SK-N-SH (cell line): ENCODE results near the gene RBMX2. TPM values are rescaled to one million over a fixed set of nuclear protein-coding genes. Genes with fewer than 3 reads are reported as not detected.
"Not testable (repeated sequence)": the region's sequence is repeated elsewhere in the genome, so short reads cannot be mapped to it uniquely, and the experiment has no call there.

ENCODE experiments used
- CTCF ChIA-PET: fragments of 300-600, 350-600 bp; formaldehyde crosslinking; extraction: SDS; loops from one replicate; lab custom pipeline; 2021; lab: Yijun Ruan, JAX
- POLR2A ChIA-PET: fragments of 350-600 bp; sonication (Branson Sonifier 250); formaldehyde crosslinking; extraction: SDS; loops from one replicate; lab custom pipeline; 2020; ENCODE audit warnings: antibody characterized with exemption, inconsistent platforms; lab: Yijun Ruan, JAX
- DNase-seq: peaks from one replicate; pipeline ENCODE4 v3.0.0; 2012
- H2AFZ ChIP-seq: fragments of 200-600 bp; sonication (generic); 2 replicates; pipeline ENCODE4 v1.8.1; 2016; ENCODE audit warnings: antibody characterized with exemption, mild to moderate bottlenecking, low read depth
- H3F3A ChIP-seq: fragments of 200-600 bp; sonication (generic); replicated peaks from 2 replicates; pipeline ENCODE3; 2016; ENCODE audit warnings: antibody characterized with exemption, mild to moderate bottlenecking; ENCODE audit not compliant: insufficient read depth
- H3K27ac ChIP-seq, 2 experiments: fragments of 200-500 bp in 1 of 2; fragments of 200-600 bp in 1 of 2; sonication (Bioruptor generic) in 1 of 2; sonication (generic), shearing (Covaris generic) in 1 of 2; 2 replicates each; pipeline versions ENCODE4 v1.5.1 to v1.6.1; 2014 to 2016; ENCODE audit warnings: low read depth in 2 of 2, inconsistent platforms in 1 of 2, low read length in 1 of 2, mild to moderate bottlenecking in 1 of 2, mixed read lengths in 1 of 2
- H3K27me3 ChIP-seq: fragments of 200-600 bp; sonication (generic), shearing (Covaris generic); 2 replicates; pipeline ENCODE4 v1.6.1; 2016; ENCODE audit warnings: mixed run types; ENCODE audit not compliant: insufficient read depth
- H3K36me3 ChIP-seq, 2 experiments: fragments of 200-500 bp in 1 of 2; fragments of 200-600 bp in 1 of 2; sonication (Bioruptor generic) in 1 of 2; sonication (generic) in 1 of 2; replicated peaks in 1 of 2; 2 replicates each; pipeline versions ENCODE3 to v1.5.1; 2014 to 2016; ENCODE audit warnings: low read length in 1 of 2, mild to moderate bottlenecking in 1 of 2; ENCODE audit not compliant: insufficient read depth in 2 of 2, control insufficient read depth in 1 of 2
- H3K4me1 ChIP-seq, 2 experiments: fragments of 200-500 bp in 1 of 2; fragments of 200-600 bp in 1 of 2; sonication (Bioruptor generic) in 1 of 2; sonication (generic), shearing (Covaris generic) in 1 of 2; 2 replicates each; pipeline versions ENCODE4 v1.5.1 to v1.6.1; 2014 to 2016; ENCODE audit warnings: low read depth in 1 of 2, low read length in 1 of 2, mixed run types in 1 of 2; ENCODE audit not compliant: insufficient read depth in 2 of 2, control insufficient read depth in 1 of 2
- H3K4me2 ChIP-seq: fragments of 200-600 bp; sonication (generic), shearing (Covaris generic); 2 replicates; pipeline ENCODE4 v1.6.1; 2017; ENCODE audit warnings: mixed run types
- H3K4me3 ChIP-seq, 2 experiments: fragments of 200-500 bp in 1 of 2; fragments of 200-600 bp in 1 of 2; sonication (Bioruptor generic) in 1 of 2; sonication (generic), shearing (Covaris generic) in 1 of 2; 2 replicates each; pipeline versions ENCODE4 v1.5.1 to v1.8.1; 2014 to 2016; ENCODE audit warnings: low read depth in 2 of 2, inconsistent platforms in 1 of 2, low read length in 1 of 2, mild to moderate bottlenecking in 1 of 2, mixed read lengths in 1 of 2, moderate library complexity in 1 of 2
- H3K79me2 ChIP-seq: fragments of 200-600 bp; sonication (generic); 2 replicates; pipeline ENCODE4 v1.8.1; 2017; ENCODE audit warnings: mild to moderate bottlenecking; ENCODE audit not compliant: insufficient read depth
- H3K9ac ChIP-seq: fragments of 200-600 bp; sonication (generic); 2 replicates; pipeline ENCODE4 v1.6.1; 2017; ENCODE audit warnings: mixed run types
- H3K9me2 ChIP-seq: fragments of 200-600 bp; sonication (generic); 2 replicates; pipeline ENCODE4 v1.6.1; 2017; ENCODE audit warnings: mixed run types
- H3K9me3 ChIP-seq: fragments of 200-600 bp; sonication (generic); 2 replicates; pipeline ENCODE4 v1.6.1; 2017; ENCODE audit warnings: mixed run types, mild to moderate bottlenecking, moderate library complexity
- H4K20me1 ChIP-seq: fragments of 200-600 bp; sonication (generic); 2 replicates; pipeline ENCODE4 v1.6.1; 2017; ENCODE audit warnings: mild to moderate bottlenecking, mixed run types; ENCODE audit not compliant: insufficient read depth
- CTCF ChIP-seq: fragments of 200-600 bp; sonication (generic); IDR thresholded peaks from 2 replicates; pipeline ENCODE4 v1.6.1; 2017; ENCODE audit warnings: antibody characterized with exemption, mild to moderate bottlenecking, moderate library complexity
- EP300 ChIP-seq, 2 experiments: IDR thresholded peaks; 2 replicates each; pipeline versions ENCODE4 v1.4.0 to v1.6.1; 2012; ENCODE audit warnings: borderline replicate concordance in 1 of 2, low read depth in 1 of 2, low read length in 1 of 2
- EZH2phosphoT487 ChIP-seq: fragments of 200-600 bp; sonication (generic); IDR thresholded peaks from 2 replicates; pipeline ENCODE4 v1.6.1; 2017; ENCODE audit warnings: low read depth, mixed run types, mild to moderate bottlenecking, antibody characterized with exemption, moderate library complexity, borderline replicate concordance
- FOSL2 ChIP-seq: IDR thresholded peaks from 2 replicates; pipeline ENCODE4 v1.4.0; 2012; ENCODE audit warnings: low read depth, mild to moderate bottlenecking, moderate library complexity, borderline replicate concordance
- FOXJ3 ChIP-seq: sonication (generic); formaldehyde crosslinking; IDR thresholded peaks from 2 replicates; pipeline ENCODE4 v1.5.1; 2020; ENCODE audit warnings: mild to moderate bottlenecking, missing genetic modification reagents
- JUND ChIP-seq: IDR thresholded peaks from 2 replicates; pipeline ENCODE4 v1.4.0; 2012
- POLR2AphosphoS5 ChIP-seq: IDR thresholded peaks from 2 replicates; pipeline ENCODE4 v1.6.1; 2012; ENCODE audit warnings: low read depth, low read length
- RAD21 ChIP-seq: IDR thresholded peaks from 2 replicates; pipeline ENCODE4 v1.6.1; 2012; ENCODE audit warnings: mild to moderate bottlenecking, low read length
- RCOR1 ChIP-seq: fragments of 150-350 bp; IDR thresholded peaks from 2 replicates; pipeline ENCODE4 v1.6.1; 2017; ENCODE audit warnings: antibody characterized with exemption, low read length
- RFX5 ChIP-seq: IDR thresholded peaks from 2 replicates; pipeline ENCODE4 v1.6.1; 2012; ENCODE audit warnings: mild to moderate bottlenecking, improper control_type of control experiment, low read length
- TAF1 ChIP-seq: IDR thresholded peaks from 2 replicates; pipeline ENCODE4 v1.6.1; 2012; ENCODE audit warnings: low read depth, mild to moderate bottlenecking, low read length, moderate library complexity, borderline replicate concordance
- TEAD4 ChIP-seq: IDR thresholded peaks from 2 replicates; pipeline ENCODE4 v1.4.0; 2012; ENCODE audit warnings: mild to moderate bottlenecking, borderline replicate concordance; ENCODE audit not compliant: insufficient read depth
- WGBS: methylation state at CpG from one replicate; pipeline ENCODE4 v1.1.6; 2017; ENCODE audit warnings: low lambda C conversion rate; 5-methylcytosine and 5-hydroxymethylcytosine counted together
- polyA plus RNA-seq, 3 experiments: library from polyadenylated mRNA; depleted of rRNA; stranded (reverse); fragments of >200 nt; gene quantifications; 2 replicates each; pipeline ENCODE4 v1.2.3, GENCODE V29; 2012
- TF ChIP-seq, protein P1 (sequence below): IDR thresholded peaks from 2 replicates; pipeline ENCODE4 v1.4.0; 2012; ENCODE audit warnings: low read depth, borderline replicate concordance

Gene RBMX2
- polyA plus RNA-seq, 1 of the 3 experiments (the other 2 are of a cell fraction), result 22.7 TPM

DNA sequence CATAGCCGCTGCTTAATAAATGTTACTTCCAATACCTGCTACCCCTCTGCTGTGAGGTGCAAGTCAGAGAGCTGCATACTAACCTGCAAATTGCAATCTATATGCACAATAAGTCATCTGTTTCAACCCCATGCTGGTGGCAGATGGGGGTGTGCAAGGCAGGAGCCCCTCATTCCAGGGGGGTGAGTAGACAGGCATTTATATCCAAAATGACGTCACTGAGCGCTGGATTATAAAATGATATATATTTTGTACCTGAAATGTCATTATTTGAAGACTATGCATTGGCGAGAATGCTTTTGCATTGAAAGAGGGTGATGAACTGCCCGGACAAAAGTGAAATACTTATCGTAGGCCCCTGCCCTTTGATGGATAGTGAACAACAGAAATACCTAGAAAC lies 24.7 kb downstream of the RBMX2 start:
- DNase-seq, result no peak
- no peak overlapping the region for H3K27ac ChIP-seq
- H3K79me2 ChIP-seq, result no peaks in the 10 kb centered on the region
- CTCF ChIA-PET, result no interaction called here
- no peaks in the 10 kb centered on the region for H3F3A ChIP-seq
- 34% methylated on average over 6 of the region's 6 CpGs for WGBS
- H3K4me1 ChIP-seq, result no peaks in the 10 kb centered on the region
- H3K9me3 ChIP-seq, result no peaks in the 10 kb centered on the region
- no peaks in the 10 kb centered on the region for H4K20me1 ChIP-seq
- no peak overlapping the region for H3K4me3 ChIP-seq
- H2AFZ ChIP-seq, result no peak overlapping the region
- H3K4me2 ChIP-seq, result no peak overlapping the region
- TF ChIP-seq RAD21 (no peak), POLR2AphosphoS5 (no peak), TEAD4 (no peak), JUND (no peak), RCOR1 (no peak), EP300 (IDR thresholded peaks at IDR 0.05; ENCODE audit: borderline replicate concordance in 1 of 2, low read depth in 1 of 2, low read length in 1 of 2) (no peak), EZH2phosphoT487 (no peak), TAF1 (no peak), FOSL2 (no peak), RFX5 (no peak), FOXJ3 (CRISPR knock-in tag) (no peak), CTCF (no peak)
- TF ChIP-seq, protein P1, sequence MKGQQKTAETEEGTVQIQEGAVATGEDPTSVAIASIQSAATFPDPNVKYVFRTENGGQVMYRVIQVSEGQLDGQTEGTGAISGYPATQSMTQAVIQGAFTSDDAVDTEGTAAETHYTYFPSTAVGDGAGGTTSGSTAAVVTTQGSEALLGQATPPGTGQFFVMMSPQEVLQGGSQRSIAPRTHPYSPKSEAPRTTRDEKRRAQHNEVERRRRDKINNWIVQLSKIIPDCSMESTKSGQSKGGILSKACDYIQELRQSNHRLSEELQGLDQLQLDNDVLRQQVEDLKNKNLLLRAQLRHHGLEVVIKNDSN, result no peak
- TF ChIP-seq, all 33 proteins: peak for 0
- Histone ChIP-seq H3K9me2 (no peaks in the 10 kb centered on the region), H3K36me3 (no peaks in the 10 kb centered on the region), H3K27me3 (peaks cover 30% of the 10 kb centered on the region; the same call in 1 of the 2 replicates), H3K9ac (no peak overlapping the region)
- POLR2A ChIA-PET, result no interaction called here

DNA sequence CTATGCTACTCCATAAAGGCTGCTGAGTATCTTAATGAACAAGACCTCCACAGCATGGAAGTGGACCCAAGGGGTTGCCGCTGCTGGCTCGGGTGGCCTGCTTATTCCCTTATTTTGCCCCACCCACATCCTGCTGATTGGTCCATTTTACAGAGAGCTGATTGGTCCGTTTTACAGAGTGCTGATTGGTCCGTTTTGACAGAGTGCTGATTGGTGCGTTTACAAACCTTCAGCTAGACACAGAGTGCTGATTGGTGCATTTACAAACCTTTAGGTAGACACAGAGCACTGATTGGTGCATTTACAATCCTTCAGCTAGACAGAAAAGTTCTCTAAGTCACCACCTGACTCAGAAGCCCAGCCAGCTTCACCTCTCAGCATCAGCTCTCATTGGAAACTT lies 27.4 kb downstream of the RBMX2 start:
- H3F3A ChIP-seq, H3K36me3 ChIP-seq, H2AFZ ChIP-seq, H3K4me2 ChIP-seq, H4K20me1 ChIP-seq, H3K4me1 ChIP-seq, H3K9me2 ChIP-seq, H3K79me2 ChIP-seq, H3K27ac ChIP-seq, DNase-seq, H3K4me3 ChIP-seq, H3K9me3 ChIP-seq, POLR2A ChIA-PET, H3K9ac ChIP-seq: not testable (repeated sequence)
- WGBS, result 20% methylated on average over 5 of the region's 5 CpGs
- CTCF ChIA-PET, result interaction anchor here (0.7 kb wide), 1 partner anchor 32 kb away, joined by 3 read pairs; no protein-coding TSS in a partner anchor
- peaks cover 42% of the 10 kb centered on the region; the same call in 1 of the 2 replicates for H3K27me3 ChIP-seq
